DMS 273 (cell line): ENCODE results near the gene UCP2.

Experiments
- DNase-seq: peaks from one replicate; lab custom pipeline; 2025; ENCODE audit not compliant: unreplicated experiment; lab: John Stamatoyannopoulos, UW

Gene UCP2

DNA sequence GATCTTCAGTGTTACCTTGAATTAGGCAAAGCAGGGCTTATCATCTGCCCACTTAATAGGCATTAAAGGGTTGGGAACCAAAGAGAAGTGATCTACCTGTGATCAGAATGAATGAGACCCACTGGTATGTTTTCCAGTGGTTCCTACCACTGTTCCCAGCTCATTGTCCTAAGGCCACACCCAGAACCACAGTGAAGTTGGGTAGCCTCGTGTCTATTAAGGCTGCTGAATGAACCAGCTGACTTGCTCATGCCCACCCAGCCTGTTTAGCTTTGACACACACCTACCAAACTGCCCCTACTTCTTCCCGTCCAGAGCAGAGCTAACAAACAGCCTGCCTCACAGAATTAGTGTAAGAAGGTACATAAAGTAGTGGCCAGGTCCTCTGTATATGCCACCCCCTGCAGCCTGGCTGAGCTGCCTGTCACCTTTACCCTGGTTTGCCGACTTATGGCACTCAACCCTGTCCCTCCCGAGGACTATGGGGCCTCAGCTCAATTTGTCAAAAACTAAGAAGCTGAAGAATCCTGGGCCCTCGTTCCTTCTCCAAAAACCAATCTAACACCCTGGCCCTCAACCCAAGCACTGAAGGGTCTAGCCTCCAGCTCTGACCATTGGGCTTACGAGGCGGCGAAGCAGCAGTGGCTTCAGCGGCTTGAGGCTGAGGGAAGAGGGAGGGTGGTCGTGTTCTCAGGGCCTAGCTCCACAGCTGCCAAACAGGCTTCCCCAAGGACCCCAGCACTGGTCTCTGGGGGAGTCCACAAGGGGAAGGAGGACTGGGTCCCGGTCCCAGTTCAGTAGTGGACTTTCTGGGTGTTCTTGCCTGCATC is 9.8 kb downstream of the UCP2 start:
- DNase-seq = peak; percentile 32

DNA sequence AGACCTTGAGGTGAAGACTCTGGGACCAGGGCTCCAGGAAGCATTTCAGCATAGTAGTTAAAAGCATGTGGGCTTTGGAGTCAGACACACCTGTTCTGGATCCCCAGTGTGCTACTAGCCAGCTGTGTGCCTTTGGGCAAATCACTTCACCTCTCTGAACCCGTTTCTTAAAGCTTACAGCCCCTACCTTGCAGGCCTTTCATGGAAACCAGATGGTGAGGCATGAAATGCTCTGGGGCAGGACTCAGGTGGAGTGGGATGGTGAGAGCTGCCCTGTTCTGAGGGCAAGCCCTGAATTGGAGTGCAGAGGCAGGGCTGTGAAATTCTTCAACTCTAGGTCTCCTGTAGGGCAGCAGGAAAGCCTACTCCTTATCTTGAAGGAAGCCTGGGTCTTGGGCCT is 10.5 kb downstream of the UCP2 start:
- peak; percentile 22 for DNase-seq

DNA sequence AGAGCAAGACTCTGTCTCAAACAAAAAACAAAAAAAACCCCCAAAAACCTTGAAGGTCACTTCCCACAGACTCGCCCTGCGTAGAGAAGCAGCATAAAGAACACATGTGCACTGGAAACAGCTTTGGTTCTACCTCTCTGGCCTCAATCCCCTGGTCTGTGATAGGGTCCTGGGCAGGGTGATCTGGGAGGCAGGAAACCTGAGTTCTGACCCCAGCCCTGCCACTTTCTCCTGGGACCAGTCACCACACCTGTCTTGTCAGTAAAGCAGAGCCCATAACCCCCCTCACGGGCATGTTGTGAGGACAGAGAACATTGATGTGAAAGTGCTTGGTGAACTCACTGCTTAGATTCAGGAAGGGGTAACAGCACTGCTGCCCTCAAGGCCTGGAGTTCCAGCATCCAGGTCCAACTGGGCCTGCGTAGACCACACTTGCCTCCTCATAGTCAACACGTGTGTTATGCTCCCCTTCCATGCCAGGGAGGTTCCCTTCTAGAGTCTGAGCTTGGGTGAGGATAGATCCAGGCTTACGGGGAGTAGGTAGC is 11.4 kb downstream of the UCP2 start:
- peak; percentile 33 for DNase-seq

DNA sequence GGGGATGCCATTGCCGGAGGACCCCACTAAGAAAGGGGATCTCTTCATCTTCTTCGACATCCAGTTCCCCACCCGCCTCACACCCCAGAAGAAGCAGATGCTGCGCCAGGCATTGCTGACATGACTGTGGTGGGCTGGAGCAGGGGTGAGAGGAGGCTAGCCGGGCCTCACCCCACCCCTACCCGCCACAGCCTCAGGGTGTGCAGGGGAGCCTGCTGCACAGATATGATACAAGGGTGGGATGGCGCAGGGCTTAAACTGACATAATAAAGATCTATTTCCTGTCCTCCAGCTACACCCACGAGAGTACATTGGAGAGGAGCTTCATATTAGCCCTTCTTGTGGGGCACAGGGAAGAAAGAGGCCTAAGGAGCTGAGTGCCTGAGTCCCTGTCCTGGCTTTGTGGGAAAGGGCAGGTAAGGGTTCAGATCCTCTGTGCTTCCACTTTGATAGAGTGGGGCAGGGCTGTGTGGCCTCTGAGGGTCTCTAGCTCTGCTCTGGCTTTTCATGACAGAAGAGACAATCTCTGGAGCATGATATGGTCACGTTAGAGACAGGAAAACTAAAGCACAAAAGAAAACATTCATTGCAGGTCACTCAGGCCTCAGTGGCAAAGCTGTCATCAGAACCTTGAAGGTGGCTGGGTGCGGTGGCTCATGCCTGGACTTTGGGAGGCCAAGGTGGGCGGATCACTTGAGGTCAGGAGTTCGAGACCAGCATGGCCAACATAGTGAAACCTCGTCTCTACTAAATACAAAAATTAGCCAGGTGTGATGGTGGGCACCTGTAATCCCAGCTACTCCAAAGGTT is 12.4 kb downstream of the UCP2 start:
- peak; percentile 34 for DNase-seq

DNA sequence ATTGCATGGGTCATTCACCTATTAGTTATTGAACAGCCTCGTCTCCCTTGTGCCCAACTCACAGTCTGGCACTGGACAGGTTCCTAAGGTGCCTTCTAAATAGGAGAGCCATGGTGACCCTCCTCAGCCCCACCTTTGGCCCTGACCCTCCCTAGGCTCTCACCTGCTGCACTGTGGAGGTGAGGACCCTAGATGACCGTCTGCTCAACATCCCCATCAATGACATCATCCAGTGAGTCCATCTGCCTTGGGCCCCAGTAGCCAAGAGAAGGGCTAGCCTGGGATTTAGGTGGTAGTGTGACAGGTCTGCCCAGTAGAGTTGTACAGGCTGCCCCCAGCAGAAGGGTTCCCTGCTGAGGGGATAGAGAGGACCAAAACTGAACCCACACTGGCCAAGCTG is 13.6 kb downstream of the UCP2 start:
- peak; percentile 48 for DNase-seq

DNA sequence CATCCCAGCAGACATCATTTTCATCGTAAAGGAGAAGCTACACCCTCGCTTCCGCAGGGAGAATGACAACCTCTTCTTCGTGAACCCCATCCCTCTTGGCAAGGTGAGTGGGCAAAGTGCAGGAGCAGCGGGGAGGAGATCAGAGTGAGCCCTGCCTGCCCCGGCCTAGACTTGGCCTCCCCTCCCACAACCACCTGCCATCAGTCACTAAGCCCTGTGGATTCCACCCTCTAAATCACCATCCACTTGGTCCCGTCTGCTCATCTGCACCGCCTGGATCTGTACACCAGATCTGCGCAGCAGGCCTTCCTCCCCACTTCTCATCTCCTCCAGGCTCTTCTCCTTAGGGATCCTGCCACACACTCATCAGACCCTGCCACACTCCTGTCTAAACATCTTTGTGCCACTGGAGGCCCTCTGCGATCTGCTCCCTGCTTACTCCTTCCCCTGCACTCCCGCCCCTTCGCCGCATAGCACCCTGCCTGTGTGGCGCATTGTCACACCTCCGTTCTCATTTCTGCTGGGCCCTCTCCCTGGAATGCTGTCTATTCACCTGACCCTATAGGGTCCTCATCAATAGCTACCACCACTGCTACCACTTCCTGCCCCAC is 14.2 kb downstream of the UCP2 start:
- DNase-seq = peak; percentile 37

DNA sequence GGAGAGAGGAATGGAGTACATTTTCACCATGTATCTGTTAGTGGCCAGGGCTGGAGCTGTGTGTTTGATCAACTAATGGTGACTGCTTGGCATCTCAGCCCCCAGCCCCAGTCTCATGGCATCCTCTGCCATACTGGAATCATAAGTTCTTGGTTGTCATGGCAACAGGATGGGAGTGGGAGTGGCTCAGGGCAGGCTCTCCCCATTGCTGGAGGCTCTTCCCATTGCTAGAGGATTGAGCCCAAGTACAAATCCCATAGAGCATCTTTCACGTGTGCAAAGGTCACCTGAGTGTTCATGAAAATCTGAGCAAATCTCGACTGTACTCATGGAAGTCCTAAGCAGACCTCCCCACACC is 16.9 kb downstream of the UCP2 start:
- peak; percentile 38 for DNase-seq

DNA sequence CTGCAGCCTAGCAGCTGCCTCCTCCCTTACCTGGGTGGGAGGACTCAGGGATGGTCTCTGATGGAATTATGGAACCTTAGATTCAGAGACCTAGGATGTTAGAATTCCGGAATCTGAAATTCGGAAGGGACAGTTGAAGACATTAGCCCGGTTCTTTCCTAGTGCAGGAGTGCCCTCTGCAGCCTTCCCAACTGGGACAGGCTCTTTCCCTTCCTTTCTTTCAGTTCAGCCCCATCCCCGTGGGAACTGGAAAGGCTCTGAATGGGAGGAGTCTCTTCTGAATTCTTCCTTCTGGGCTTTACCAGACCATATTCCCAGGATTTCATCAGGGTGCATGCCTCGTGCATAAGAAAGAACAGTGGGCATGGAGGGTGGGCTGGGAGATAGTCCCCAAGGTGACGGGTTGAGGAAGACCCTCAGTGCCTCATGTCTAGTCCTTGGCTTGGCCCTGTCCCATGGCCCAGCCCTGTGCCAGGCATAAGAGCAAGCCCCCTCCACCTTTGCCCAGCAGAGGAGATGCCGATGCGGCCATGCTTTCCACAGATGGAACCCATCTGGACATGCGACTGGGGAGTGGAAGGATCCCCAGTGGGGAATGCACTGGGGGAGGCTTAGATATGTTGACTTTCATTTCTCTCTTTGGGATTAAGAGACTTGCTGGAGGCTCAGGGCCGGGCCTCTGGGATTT is 17.4 kb downstream of the UCP2 start:
- DNase-seq = peak; percentile 68

DNA sequence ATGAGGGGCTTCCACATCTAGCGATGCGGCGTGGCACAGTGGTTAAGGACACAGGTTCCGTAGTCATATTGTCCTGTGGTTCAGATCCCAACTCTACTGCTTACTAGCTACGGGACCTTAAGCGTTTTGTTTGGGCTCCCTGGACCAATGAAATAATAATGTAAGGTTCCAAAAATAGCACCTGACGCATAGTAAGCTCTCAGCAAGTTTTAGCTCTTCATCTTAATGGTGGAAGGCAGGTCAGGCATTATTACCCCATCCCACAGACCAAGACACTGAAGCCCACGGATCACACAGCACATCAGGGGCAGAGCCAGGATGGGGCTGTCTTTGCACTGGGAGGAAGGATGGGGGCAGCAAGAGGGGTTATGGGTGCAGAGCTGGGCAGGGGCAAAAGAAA is 18.8 kb downstream of the UCP2 start:
- no peak for DNase-seq

DNA sequence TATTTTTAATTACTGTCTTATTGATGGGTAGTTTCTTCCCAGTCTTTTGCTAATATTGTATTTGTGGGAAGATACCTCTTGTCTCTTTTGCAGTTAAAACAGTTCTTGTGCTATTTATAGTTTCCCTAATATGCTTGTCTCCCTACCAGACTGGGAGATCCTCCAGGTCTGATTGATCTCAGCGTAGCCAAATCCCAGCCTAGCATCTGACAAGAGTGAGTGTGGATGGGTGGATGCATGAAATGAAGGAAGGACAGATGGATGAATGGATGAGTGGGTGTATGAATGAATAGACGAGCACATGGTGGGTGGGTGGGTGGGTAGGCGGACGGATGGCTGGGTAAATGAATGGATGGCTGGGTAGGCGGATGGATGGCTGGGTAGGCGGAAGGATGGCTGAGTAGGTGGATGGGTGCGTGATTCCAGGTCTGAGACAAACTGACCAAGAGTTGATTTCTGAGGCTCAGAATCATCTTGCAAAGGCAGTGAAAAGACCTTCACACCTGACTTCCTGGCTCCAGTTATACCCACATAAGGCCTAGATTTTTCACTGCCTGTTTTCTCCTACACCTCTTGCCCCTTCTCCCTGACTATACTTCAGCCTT is 20.4 kb downstream of the UCP2 start:
- peak; percentile 26 for DNase-seq

DNA sequence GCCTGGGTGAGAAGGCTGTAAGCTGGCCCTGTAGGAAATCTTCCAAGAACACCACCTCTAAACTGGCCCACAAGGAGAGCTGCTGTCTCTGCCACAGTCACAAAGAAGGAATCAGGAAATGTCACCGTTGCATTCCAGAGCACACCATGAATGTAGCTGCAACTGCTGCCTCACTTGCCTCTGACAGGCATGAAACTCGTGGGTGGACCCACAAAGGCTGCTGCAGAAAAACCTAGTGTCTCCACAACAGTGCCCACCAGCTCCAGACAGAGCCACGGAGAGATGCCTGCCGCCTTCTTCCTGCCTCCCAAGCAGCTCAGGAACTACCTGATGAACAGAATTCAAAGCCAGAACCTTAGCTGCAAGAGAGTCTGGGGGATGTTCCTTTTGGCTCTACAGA is 21.3 kb downstream of the UCP2 start:
- no peak for DNase-seq

DNA sequence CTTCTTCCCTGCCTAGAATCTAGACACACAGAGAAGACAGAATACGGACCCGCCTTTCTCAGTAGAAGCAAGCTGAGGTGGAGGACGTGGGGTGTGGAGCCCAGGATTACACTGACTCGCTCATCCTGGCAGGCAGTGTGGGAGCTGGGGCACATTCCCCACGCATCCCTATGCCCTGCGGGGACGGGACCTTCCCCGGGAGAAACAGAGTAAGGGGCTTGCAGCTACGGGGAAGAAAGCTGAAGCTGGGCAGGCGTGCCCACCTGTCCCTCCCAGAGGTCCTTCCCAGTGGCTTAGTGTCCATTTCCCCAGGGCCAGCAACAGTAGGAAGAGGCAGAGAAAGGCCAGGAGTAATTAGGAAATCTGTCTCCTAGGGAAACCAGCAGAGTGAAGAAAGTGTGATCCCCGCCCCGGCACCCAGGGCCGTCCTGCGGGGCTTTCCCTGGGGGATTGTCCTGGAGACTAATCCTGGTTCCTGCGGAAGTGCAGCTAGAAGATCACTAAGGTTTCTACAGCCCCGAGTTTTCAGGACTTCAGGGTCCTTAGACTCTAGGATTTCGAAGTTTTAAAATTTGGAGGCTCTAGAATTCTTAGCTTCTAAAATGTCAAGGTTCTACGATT is 24.0 kb downstream of the UCP2 start:
- DNase-seq = no peak

DNA sequence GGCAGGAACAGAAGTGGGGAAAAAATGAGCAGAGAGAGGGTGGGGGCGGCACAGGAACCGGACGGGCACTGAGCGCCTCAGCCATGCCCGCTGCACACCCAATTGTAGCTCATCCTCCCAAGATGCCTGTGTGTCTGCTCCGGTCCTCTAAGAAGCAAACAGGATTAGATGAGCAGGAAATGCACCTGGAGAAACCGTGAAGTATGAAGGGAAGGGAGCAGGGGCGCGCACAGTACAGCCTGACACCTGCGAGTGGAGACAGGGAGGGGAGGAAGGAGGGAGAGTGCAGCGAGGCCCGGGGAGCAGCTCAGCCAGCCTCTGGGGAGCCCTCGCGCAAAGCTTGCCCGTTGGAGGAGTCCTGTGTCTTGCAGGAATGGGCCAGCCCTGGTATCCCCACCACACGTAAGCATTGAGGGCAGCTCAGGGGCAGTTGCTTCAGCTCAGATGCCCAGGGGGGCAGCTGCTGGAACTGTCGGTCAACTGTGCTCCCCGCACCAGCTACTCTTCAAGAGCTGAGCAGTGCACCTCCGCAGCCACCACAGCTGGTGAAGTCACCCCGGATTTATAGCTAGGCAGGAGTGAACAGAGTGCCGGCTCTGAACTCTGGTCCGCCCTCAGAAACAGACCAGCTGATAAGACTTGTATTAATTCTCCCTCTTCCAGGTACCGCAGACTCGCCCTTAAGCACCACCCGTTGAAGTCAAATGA is 24.8 kb downstream of the UCP2 start:
- DNase-seq = no peak

DNA sequence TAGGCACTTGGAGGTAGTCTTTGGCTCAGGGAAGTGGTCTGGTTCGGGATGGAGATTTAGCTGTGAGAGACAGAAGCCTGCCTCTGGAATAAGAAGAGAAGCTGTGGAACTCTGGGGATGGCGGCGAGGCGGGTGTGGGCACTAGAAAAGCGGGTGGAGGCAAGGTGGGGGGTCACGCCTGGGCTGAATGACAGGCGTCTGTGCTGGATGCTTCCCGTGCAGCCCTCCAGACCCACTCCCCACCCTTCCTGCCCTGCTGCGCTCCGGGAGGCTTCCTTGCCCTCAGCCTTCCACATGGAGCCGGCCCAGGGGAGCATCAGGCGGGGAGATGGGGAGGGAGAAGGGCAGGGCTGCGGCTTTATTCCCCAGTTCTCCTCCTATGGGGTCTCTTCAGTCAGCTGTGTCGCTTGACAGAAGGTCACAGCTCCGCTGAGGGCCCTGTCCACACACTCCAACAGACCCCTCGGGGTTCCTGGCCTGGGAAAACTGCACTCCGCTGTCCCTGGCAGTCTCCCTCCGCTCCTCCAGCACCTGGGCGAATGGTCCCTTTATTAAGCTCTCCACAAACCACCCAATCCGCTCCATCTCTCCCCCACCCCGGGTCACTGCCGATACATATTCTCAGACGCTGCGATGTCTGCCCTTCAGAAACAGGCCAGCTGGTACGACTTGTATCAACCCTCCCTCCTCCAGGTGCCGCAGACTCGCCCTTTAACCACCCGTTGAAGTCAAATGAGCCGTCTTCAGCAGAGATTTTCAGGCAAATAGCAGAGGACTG is 25.6 kb downstream of the UCP2 start:
- no peak for DNase-seq

DNA sequence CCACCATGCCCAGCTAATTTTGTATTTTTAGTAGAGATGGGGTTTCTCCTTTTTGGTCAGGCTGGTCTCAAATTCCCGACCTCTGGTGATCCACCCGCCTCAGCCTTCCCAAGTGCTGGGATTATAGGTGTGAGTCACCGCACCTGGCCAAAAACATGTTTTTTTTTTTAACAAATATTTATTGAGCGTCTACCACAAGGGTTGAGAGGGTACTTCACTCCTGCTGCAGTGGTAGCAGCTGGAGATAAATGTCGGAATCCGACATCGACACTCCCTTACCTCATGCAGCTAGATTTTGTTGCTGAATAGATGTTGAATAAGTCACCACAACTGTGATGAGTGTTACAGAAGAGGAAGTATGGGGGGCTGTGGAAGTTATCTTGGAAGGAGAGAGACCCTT is 30.8 kb downstream of the UCP2 start:
- no peak for DNase-seq

DNA sequence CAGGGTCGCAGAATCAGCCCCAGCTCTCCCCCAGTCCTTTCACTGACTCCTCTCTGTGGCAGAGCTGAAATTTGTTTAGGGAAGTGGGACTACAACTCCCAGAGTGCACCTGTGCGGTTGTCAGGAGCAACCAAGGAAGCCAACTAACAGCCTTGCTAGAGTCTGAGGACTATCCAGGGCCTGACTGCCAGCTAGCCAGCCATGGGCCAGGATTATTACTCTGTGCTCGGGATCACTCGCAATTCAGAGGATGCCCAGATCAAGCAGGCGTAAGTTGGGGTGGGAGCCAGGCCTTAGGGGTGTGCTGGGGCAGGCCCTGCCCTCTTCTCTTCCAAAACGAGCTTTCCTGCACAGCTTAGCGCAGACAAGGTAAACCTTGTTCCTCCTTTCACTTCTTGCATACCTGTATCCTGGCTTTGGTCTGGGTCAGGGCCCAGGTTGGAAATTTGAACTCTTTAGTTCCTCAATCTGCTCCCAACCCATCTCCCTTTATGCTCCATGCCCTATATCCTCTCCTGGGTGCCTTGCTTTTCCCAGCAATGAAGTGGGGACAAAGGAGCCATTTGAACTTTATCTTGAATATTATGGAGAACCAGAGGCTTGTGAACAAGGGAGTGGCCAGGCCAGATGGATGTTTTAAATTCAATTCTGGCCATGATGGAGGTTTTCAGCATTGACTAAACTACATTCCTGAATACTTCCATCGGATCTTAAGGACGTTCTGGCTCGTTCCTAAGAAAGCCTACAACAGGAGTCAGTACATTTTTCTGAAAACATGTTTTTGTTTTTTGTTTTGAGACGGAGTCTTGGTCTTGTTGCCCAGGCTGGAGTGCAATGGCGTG is 31.6 kb downstream of the UCP2 start, which contains the start of gene DNAJB13:
Gene DNAJB13 (plus strand): TSS at position 158 of the 842 bp plus-strand sequence. CDS start 44 bp downstream, at position 202.
- DNase-seq = peak; percentile 78

DNA sequence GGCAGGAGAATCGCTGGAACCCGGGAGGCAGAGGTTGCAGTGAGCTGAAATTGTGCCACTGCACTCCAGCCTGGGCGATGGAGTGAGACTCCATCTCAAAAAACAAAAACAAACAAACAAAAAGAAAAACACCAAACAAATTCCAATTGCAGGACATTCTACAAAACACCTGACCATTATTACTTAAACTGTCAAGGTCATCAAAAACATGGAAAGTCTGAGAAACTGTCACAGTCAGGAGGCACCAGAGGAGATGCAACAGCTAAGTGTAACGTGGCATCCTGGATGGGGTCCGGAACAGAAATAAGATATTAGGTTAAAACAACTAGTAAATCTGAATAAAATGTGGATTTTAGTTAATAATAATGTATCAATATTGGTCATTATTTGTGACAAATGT is 32.7 kb downstream of the UCP2 start:
- no peak for DNase-seq

DNA sequence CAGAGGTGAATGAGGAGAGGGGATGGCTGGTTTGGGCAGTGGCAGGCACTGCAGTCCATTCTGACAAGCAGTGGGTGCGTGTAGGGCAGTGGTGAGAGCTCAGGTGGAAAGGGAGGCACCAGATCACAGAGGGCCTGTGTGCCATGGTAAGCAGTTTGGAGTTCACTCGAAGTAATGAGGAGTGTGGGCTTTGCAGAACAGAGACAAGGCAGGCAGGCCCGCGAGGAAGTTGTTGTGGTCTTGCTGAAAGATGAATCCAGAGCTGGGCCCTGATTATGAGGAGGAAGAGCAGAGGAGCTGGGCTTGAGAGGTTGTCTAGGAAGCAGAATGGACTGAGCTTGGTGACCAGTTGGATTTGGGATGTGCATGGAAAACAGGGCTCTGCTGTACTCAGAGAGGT is 33.4 kb downstream of the UCP2 start:
- no peak for DNase-seq
